GM10847 (cell line): ENCODE measurements around the gene SEL1L3.

ENCODE experiments used
- POLR2A ChIP-seq: IDR thresholded peaks from 2 replicates; pipeline ENCODE4 v1.6.1; 2011; ENCODE audit not compliant: insufficient read length; ENCODE audit errors: extremely low read depth

SEL1L3 gene

GRCh38 chr4:25795566-25796454 lies 67.0 kb downstream of the SEL1L3 start:
- TF ChIP-seq POLR2A, result no peak

GRCh38 chr4:25795091-25795490 lies 67.7 kb downstream of the SEL1L3 start:
- no peak for TF ChIP-seq POLR2A

GRCh38 chr4:25792876-25793275 lies 69.9 kb downstream of the SEL1L3 start:
- TF ChIP-seq POLR2A, result no peak

DNA sequence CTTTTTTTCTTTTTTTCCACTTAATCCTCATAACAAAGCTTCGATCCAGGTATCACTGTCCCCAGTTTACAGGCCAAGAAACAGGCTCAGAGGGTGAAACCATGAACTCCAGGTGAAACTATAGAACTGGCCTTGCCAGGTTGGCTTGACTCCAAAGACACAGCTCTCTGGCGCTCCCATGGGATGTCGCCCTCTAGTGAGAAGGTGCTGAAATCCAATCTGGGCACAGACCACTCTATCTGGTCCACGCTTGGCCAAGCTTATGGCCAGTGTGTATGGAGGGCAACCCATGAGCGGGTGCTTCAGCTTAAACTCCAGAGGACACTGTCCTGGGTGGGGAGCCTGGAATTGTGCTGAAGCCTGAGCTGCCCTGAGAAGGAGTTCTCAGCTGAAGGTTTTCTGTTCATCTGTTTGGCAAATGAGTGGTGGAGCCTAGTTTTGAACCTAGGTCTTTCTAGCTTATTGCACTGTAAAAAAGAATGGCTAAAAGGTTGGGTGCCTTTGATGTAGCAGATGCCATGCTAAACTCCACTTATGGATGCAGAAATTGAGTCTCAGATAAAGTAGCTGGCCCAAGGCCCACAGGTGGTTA lies 70.5 kb downstream of the SEL1L3 start:
- no peak for TF ChIP-seq POLR2A

GRCh38 chr4:25790024-25790423 lies 72.8 kb downstream of the SEL1L3 start:
- TF ChIP-seq POLR2A, result no peak

GRCh38 chr4:25788703-25789238 lies 74.0 kb downstream of the SEL1L3 start:
- no peak for TF ChIP-seq POLR2A

DNA sequence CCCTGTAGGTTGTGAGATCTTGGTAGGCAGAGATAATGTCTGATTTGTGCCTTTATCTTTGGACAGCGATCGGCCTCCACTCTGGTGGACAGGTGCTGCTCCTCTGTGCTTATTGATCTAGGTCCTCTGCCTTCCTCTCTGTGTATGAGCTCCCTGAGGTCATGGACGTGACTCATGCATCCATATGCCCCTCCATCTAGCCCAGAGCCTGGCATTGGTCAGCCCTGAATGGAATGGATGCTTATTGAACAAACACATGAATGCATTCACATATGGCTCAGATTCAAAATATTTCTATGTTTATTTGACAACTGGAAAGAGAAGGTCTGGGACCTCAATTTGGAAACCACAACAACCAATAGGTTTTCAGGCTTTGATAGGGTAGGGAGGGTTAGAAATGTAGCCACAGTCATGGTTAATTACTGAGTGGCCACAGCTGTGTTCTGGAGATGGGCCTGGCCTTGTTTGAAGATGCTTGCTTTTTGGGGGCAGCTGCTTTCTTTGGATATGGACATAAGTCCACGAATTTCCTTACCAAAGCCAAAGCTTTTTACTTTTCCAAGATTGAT lies 76.2 kb downstream of the SEL1L3 start:
- TF ChIP-seq POLR2A, result no peak

DNA sequence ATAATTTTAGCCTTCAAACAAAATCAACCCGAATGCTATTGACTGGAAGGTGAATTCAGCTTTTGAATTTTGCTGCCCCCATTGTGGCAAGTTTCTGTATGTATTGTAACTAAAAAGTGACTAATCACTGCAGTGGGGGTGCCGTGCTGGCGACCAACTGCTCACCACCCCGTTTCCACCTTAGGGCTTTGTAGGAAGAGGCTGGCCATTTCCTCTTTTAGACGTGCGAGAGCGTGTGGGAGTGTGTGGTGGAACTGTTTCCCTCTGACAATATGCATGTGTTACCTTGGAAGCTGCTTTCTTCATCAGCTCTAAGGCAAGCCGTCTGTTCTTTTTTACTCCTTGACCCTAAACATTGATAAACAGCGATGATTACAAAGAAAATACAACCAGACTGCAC lies 78.8 kb downstream of the SEL1L3 start:
- no peak for TF ChIP-seq POLR2A

- no peak for TF ChIP-seq POLR2A
Measured at GRCh38 chr4:25783126-25783525, 79.7 kb downstream of the SEL1L3 start.

GRCh38 chr4:25782482-25782881 lies 80.3 kb downstream of the SEL1L3 start:
- no peak for TF ChIP-seq POLR2A

GRCh38 chr4:25779021-25779420 lies 83.8 kb downstream of the SEL1L3 start:
- no peak for TF ChIP-seq POLR2A

- TF ChIP-seq POLR2A, result no peak
Measured at GRCh38 chr4:25776795-25777194, 86.0 kb downstream of the SEL1L3 start.

- no peak for TF ChIP-seq POLR2A
Measured at GRCh38 chr4:25775166-25775565, 87.6 kb downstream of the SEL1L3 start.

DNA sequence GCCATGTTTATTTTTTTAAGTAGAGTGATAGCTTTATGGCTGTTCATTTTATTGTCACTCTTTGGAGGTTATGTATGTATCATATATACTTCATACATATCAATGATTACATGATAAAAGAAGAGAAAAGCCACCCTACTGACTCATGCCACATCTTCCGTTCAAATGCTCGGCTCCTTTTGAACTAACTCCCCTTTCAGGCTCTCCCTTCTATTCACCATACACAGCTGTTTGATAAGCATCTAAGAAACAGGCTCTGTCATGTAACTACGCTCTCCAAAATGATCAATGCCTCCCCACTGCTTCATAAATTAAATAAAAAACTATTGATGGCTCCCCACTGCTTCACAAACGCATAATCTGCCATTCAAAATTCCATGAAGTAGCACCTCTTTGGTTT lies 89.4 kb downstream of the SEL1L3 start:
- no peak for TF ChIP-seq POLR2A

GRCh38 chr4:25771672-25772071 lies 91.1 kb downstream of the SEL1L3 start:
- TF ChIP-seq POLR2A, result no peak

DNA sequence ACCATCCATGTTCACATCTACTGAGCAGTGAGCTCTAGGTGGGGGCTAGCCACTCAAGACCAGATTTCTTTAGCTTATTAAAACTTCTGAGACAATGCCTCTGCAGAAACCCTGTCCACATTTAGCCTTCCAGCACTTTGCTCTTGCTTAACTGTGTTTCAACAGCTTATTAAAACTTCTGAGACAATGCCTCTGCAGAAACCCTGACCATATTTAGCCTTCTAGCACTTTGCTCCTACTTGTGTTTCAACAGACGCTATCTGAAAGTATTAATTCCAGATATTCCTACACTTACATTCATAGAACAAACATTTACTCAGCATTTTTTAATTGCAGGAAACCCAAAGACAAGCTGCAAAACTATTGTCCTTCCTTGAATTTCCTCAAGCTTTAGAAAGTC lies 91.9 kb downstream of the SEL1L3 start:
- no peak for TF ChIP-seq POLR2A

DNA sequence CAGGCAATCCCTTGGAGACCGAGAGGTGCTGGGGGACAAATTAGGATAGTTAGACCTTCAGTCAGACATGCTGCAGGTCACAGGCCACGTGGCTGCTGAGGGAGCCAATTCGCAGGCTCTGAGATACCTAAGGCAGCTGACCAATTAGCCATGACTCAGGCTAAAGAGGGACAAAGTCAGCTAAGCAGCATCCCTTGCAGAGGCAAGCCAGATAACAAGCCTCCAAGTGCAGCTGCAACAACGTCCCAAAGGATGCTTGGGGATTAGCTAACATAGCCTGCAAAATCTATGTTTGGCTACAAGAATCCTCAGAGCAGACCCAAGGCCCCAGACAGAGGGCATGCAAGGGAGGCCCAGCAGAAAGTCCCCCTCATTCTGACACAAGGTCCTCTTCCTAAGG lies 93.5 kb downstream of the SEL1L3 start:
- no peak for TF ChIP-seq POLR2A
